ENCODE results near the gene HSD3B2. TPM values are rescaled to one million over a fixed set of nuclear protein-coding genes. Genes with fewer than 3 reads are reported as not detected.

HSD3B2 gene
- total and polyA plus RNA-seq, 2 donors (not counting 3 experiments of a cell fraction or from before 2014, with no cell fraction given), result not detected

DNA sequence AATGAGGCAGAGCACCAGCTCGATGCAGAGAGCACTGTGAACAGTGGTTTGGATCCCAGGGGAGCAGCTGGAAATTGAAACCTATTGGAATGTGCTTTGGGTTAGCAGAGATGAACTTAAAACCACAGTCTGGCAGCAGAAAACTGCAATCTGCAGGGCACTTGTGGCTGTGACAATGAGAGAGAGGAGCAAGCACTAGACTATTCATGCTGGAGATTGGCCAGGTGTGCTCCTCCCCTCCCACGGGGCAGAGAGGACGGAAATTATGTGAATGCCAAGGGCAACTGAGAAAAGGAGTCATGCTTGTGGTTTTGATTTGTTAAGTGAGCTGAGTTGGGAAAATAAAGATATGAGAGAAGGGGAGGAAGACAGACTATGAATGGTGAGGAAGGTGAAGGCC is 38.1 kb downstream of the HSD3B2 start:
- Histone ChIP-seq H3K9me3 (replicated peaks; ENCODE audit: control insufficient read depth, insufficient read depth, low read length) (no peaks in the 10 kb centered on the region), H3K27ac (ENCODE audit: insufficient read depth, low read depth, low read length) (no peak overlapping the region), H3K9me1 (replicated peaks; ENCODE audit: control insufficient read depth, extremely low read depth, insufficient read depth, low read length) (no peaks in the 10 kb centered on the region), H3K27me3 (ENCODE audit: control insufficient read depth in 2 of 2, insufficient read depth in 2 of 2, low read length in 2 of 2) (no peaks in the 10 kb centered on the region), H3K4me2 (ENCODE audit: insufficient read depth, low read length) (no peak overlapping the region), H3K9ac (replicated peaks; ENCODE audit: extremely low read depth, insufficient read depth, low read length) (no peak overlapping the region), H3K79me2 (ENCODE audit: control insufficient read depth, insufficient read depth, low read length) (no peaks in the 10 kb centered on the region), H2AFZ (ENCODE audit: low read depth, low read length) (no peak overlapping the region), H4K20me1 (replicated peaks; ENCODE audit: control insufficient read depth, extremely low read depth, insufficient read depth, low read length) (no peaks in the 10 kb centered on the region), H3K36me3 (ENCODE audit: control insufficient read depth in 2 of 2, extremely low read depth in 1 of 2, insufficient read depth in 2 of 2, low read length in 2 of 2) (no peaks in the 10 kb centered on the region), H3K4me3 (replicated peaks in 1 of 3; ENCODE audit: insufficient read depth in 1 of 3, low read depth in 1 of 3, low read length in 3 of 3) (no peak overlapping the region), H3K4me1 (ENCODE audit: control insufficient read depth, extremely low read depth, insufficient read depth, low read length) (no peaks in the 10 kb centered on the region)
- intact Hi-C loops (cut with micrococcal nuclease) (no loop called here), dilution Hi-C loops (cut with MboI; ENCODE audit: extremely low pct_ligation_motif_present, low sequenced_read_pairs) (no loop called here)
- DNase-seq (ENCODE audit: low read depth, low spot score) (no peak), FAIRE-seq (no peak)
- no TSS peak for BruUV-seq (replicated peaks)
- TF ChIP-seq, protein P1, sequence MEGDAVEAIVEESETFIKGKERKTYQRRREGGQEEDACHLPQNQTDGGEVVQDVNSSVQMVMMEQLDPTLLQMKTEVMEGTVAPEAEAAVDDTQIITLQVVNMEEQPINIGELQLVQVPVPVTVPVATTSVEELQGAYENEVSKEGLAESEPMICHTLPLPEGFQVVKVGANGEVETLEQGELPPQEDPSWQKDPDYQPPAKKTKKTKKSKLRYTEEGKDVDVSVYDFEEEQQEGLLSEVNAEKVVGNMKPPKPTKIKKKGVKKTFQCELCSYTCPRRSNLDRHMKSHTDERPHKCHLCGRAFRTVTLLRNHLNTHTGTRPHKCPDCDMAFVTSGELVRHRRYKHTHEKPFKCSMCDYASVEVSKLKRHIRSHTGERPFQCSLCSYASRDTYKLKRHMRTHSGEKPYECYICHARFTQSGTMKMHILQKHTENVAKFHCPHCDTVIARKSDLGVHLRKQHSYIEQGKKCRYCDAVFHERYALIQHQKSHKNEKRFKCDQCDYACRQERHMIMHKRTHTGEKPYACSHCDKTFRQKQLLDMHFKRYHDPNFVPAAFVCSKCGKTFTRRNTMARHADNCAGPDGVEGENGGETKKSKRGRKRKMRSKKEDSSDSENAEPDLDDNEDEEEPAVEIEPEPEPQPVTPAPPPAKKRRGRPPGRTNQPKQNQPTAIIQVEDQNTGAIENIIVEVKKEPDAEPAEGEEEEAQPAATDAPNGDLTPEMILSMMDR (IDR thresholded peaks at IDR 0.05; ENCODE audit: extremely low read depth in 1 of 2, insufficient read depth in 1 of 2, low read depth in 1 of 2, low read length in 2 of 2), result no peak
- TF ChIP-seq FOS (IDR thresholded peaks at IDR 0.05; ENCODE audit: borderline replicate concordance, insufficient read depth, low read length), result no peak
- TF ChIP-seq, protein P2, sequence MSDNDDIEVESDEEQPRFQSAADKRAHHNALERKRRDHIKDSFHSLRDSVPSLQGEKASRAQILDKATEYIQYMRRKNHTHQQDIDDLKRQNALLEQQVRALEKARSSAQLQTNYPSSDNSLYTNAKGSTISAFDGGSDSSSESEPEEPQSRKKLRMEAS (IDR thresholded peaks at IDR 0.05; ENCODE audit: insufficient read depth, insufficient read length), result no peak
- no peak for TF ChIP-seq EZH2 (IDR thresholded peaks at IDR 0.05; ENCODE audit: borderline replicate concordance, low read depth, low read length, severe bottlenecking)
- TF ChIP-seq POLR2A (IDR thresholded peaks at IDR 0.05; ENCODE audit: low read depth, low read length), result no peak
- TF ChIP-seq GATA2 (IDR thresholded peaks at IDR 0.05; ENCODE audit: insufficient read depth, insufficient read length, low read depth, low read length), result no peak
- TF ChIP-seq POLR2AphosphoS5 (IDR thresholded peaks at IDR 0.05; ENCODE audit: insufficient read depth, low read depth, low read length), result no peak
- no peak for TF ChIP-seq JUN (IDR thresholded peaks at IDR 0.05; ENCODE audit: borderline replicate concordance, insufficient read depth, insufficient read length, low read depth)
- TF ChIP-seq MYC (IDR thresholded peaks at IDR 0.05; ENCODE audit: low read depth, low read length), result no peak
- POLR2A ChIA-PET, result no interaction called here
- CTCF ChIA-PET, result no interaction called here

All from endothelial cell of umbilical vein (primary cell).